Mesenchymal stem cell (in vitro differentiated cells and primary cell): ENCODE data around the gene MEF2D.

Experiments
- DNase-seq: peaks from one replicate; pipeline ENCODE4 v3.0.0-alpha.2; 2013
- H2AFZ ChIP-seq: one replicate; pipeline ENCODE4 v1.6.1; 2013; ENCODE audit warnings: low read depth, mild to moderate bottlenecking, control low read depth, inconsistent platforms, low read length, moderate library complexity
- H2AK5ac ChIP-seq: 2 replicates; pipeline ENCODE4 v1.6.1; 2013; ENCODE audit warnings: low read length, moderate library complexity, mild to moderate bottlenecking, inconsistent platforms; ENCODE audit not compliant: severe bottlenecking
- H2BK120ac ChIP-seq: one replicate; pipeline ENCODE4 v1.6.1; 2013; ENCODE audit warnings: low read depth, mild to moderate bottlenecking, inconsistent platforms, low read length, moderate library complexity
- H2BK12ac ChIP-seq, 2 experiments: one replicate each; pipeline ENCODE4 v1.6.1; 2013; ENCODE audit warnings: inconsistent platforms in 2 of 2, low read length in 2 of 2, mild to moderate bottlenecking in 2 of 2, moderate library complexity in 2 of 2, control low read depth in 1 of 2
- H2BK15ac ChIP-seq: one replicate; pipeline ENCODE4 v1.6.1; 2013; ENCODE audit warnings: mild to moderate bottlenecking, low read depth, inconsistent platforms; ENCODE audit not compliant: poor library complexity, severe bottlenecking
- H2BK5ac ChIP-seq: 2 replicates; pipeline ENCODE4 v1.6.1; 2013; ENCODE audit warnings: low read depth, mild to moderate bottlenecking, low read length, control low read depth, inconsistent platforms; ENCODE audit not compliant: poor library complexity, severe bottlenecking
- H3K14ac ChIP-seq, 2 experiments: one replicate each; pipeline ENCODE4 v1.6.1; 2013; ENCODE audit warnings: inconsistent platforms in 2 of 2, low read length in 2 of 2, control low read depth in 1 of 2, mild to moderate bottlenecking in 1 of 2, moderate library complexity in 1 of 2
- H3K18ac ChIP-seq, 2 experiments: one replicate each; pipeline ENCODE4 v1.6.1; 2013; ENCODE audit warnings: inconsistent platforms in 2 of 2, low read length in 2 of 2, control low read depth in 1 of 2, low read depth in 1 of 2, mild to moderate bottlenecking in 1 of 2
- H3K23ac ChIP-seq, 2 experiments: one replicate each; pipeline ENCODE4 v1.6.1; 2013; ENCODE audit warnings: inconsistent platforms in 2 of 2, low read length in 2 of 2, mild to moderate bottlenecking in 2 of 2, moderate library complexity in 2 of 2, control low read depth in 1 of 2
- H3K27ac ChIP-seq: 2 replicates; pipeline ENCODE4 v1.5.1; 2013; ENCODE audit warnings: mild to moderate bottlenecking, moderate library complexity, low read length, control low read depth, inconsistent platforms; ENCODE audit not compliant: poor library complexity, severe bottlenecking
- H3K27me3 ChIP-seq, 2 experiments: 2 replicates each; pipeline versions ENCODE4 v1.6.1 to v1.7.0; 2013; ENCODE audit warnings: low read length in 2 of 2, mild to moderate bottlenecking in 2 of 2, moderate library complexity in 2 of 2, control low read depth in 1 of 2, inconsistent platforms in 1 of 2; ENCODE audit not compliant: control insufficient read depth in 1 of 2, insufficient read depth in 1 of 2
- H3K36me3 ChIP-seq, 2 experiments: 2 replicates each; pipeline versions ENCODE4 v1.6.1 to v1.7.0; 2013; ENCODE audit warnings: low read length in 2 of 2, control low read depth in 1 of 2, inconsistent platforms in 1 of 2, low read depth in 1 of 2, mild to moderate bottlenecking in 1 of 2; ENCODE audit not compliant: insufficient read depth in 2 of 2, control insufficient read depth in 1 of 2
- H3K4ac ChIP-seq, 2 experiments: one replicate each; pipeline ENCODE4 v1.6.1; 2013; ENCODE audit warnings: inconsistent platforms in 2 of 2, low read length in 2 of 2, mild to moderate bottlenecking in 2 of 2, moderate library complexity in 2 of 2, control low read depth in 1 of 2, low read depth in 1 of 2
- H3K4me1 ChIP-seq: 2 replicates; pipeline ENCODE4 v1.6.1; 2013; ENCODE audit warnings: low read depth, low read length, control low read depth; ENCODE audit not compliant: control insufficient read depth, insufficient read depth
- H3K4me2 ChIP-seq: 2 replicates; pipeline ENCODE4 v1.6.1; 2013; ENCODE audit warnings: low read length, mild to moderate bottlenecking, inconsistent platforms; ENCODE audit not compliant: poor library complexity, severe bottlenecking
- H3K4me3 ChIP-seq, 2 experiments: 2 replicates each; pipeline versions ENCODE4 v1.5.1 to v1.7.0; 2013; ENCODE audit warnings: low read length in 2 of 2, mild to moderate bottlenecking in 2 of 2, control low read depth in 1 of 2, low read depth in 1 of 2; ENCODE audit not compliant: insufficient read depth in 1 of 2
- H3K79me1 ChIP-seq: replicated peaks from 2 replicates; pipeline ENCODE4 v1.6.1; 2013; ENCODE audit warnings: mild to moderate bottlenecking, control low read depth, low read length, inconsistent platforms; ENCODE audit not compliant: poor library complexity, severe bottlenecking
- H3K9ac ChIP-seq: 2 replicates; pipeline ENCODE4 v1.7.0; 2013; ENCODE audit warnings: mild to moderate bottlenecking, low read length, moderate library complexity
- H3K9me3 ChIP-seq: 2 replicates; pipeline ENCODE4 v1.7.0; 2013; ENCODE audit warnings: mild to moderate bottlenecking, low read length; ENCODE audit not compliant: control insufficient read depth
- H4K8ac ChIP-seq: one replicate; pipeline ENCODE4 v1.6.1; 2013; ENCODE audit warnings: inconsistent platforms, mild to moderate bottlenecking, low read length, moderate library complexity
- H4K91ac ChIP-seq: one replicate; pipeline ENCODE4 v1.6.1; 2013; ENCODE audit warnings: mild to moderate bottlenecking, low read length, inconsistent platforms
- WGBS: methylation state at CpG from one replicate; pipeline ENCODE4 v1.1.7; 2013; ENCODE audit warnings: mixed read lengths; 5-methylcytosine and 5-hydroxymethylcytosine counted together

MEF2D gene

GRCh38 chr1:156537027-156537426 lies 36.5 kb upstream of the MEF2D start:
- Histone ChIP-seq H3K23ac (no peak overlapping the region), H3K14ac (no peak overlapping the region), H2AFZ (no peak overlapping the region), H2BK120ac (no peak overlapping the region), H4K91ac (no peak overlapping the region), H3K27me3 (no peaks in the 10 kb centered on the region), H4K8ac (no peak overlapping the region), H2BK15ac (no peak overlapping the region), H3K9ac (no peak overlapping the region), H3K36me3 (peaks cover 23 to 41% of the 10 kb centered on the region in 2 experiments), H2BK12ac (no peak overlapping the region), H3K4me3 (no peak overlapping the region), H2BK5ac (no peak overlapping the region), H3K79me1 (no peaks in the 10 kb centered on the region), H3K4me2 (no peak overlapping the region), H2AK5ac (no peak overlapping the region), H3K4me1 (peaks cover 2% of the 10 kb centered on the region), H3K4ac (no peak overlapping the region), H3K27ac (no peak overlapping the region), H3K9me3 (no peaks in the 10 kb centered on the region), H3K18ac (no peak overlapping the region)
- 100% methylated on average over 9 of the region's 9 CpGs for WGBS
- no peak for DNase-seq

GRCh38 chr1:156534424-156535060 lies 34.0 kb upstream of the MEF2D start:
- no peak overlapping the region for H2BK5ac ChIP-seq
- no peak overlapping the region for H3K4me3 ChIP-seq
- H3K4me1 ChIP-seq, result no peaks in the 10 kb centered on the region
- no peak overlapping the region for H3K4ac ChIP-seq
- no peaks in the 10 kb centered on the region for H3K27me3 ChIP-seq
- H2AK5ac ChIP-seq, result no peak overlapping the region
- no peaks in the 10 kb centered on the region for H3K9me3 ChIP-seq
- H4K8ac ChIP-seq, result no peak overlapping the region
- H3K9ac ChIP-seq, result no peak overlapping the region
- no peak overlapping the region for H4K91ac ChIP-seq
- no peak overlapping the region for H2BK120ac ChIP-seq
- no peak for DNase-seq
- no peak overlapping the region for H2AFZ ChIP-seq
- no peaks in the 10 kb centered on the region for H3K79me1 ChIP-seq
- H2BK12ac ChIP-seq, result no peak overlapping the region
- H3K36me3 ChIP-seq, result peaks cover 31 to 45% of the 10 kb centered on the region in 2 experiments
- H3K4me2 ChIP-seq, result no peak overlapping the region
- 98% methylated on average over 12 of the region's 12 CpGs for WGBS
- no peak overlapping the region for H2BK15ac ChIP-seq
- H3K18ac ChIP-seq, result no peak overlapping the region
- no peak overlapping the region for H3K14ac ChIP-seq
- H3K27ac ChIP-seq, result no peak overlapping the region
- no peak overlapping the region for H3K23ac ChIP-seq

- no peaks in the 10 kb centered on the region for H3K9me3 ChIP-seq
- H2BK120ac ChIP-seq, result no peak overlapping the region
- H3K14ac ChIP-seq, result no peak overlapping the region
- H3K27me3 ChIP-seq, result no peaks in the 10 kb centered on the region
- H3K4me3 ChIP-seq, result no peak overlapping the region
- no peak overlapping the region for H3K9ac ChIP-seq
- no peak overlapping the region for H4K91ac ChIP-seq
- no peak overlapping the region for H2BK12ac ChIP-seq
- no peaks in the 10 kb centered on the region for H3K4me1 ChIP-seq
- no peak for DNase-seq
- no peak overlapping the region for H4K8ac ChIP-seq
- no peak overlapping the region for H2BK5ac ChIP-seq
- WGBS, result 97% methylated on average over 11 of the region's 11 CpGs
- no peak overlapping the region for H3K4me2 ChIP-seq
- H3K23ac ChIP-seq, result no peak overlapping the region
- H3K18ac ChIP-seq, result no peak overlapping the region
- H2AK5ac ChIP-seq, result no peak overlapping the region
- no peak overlapping the region for H3K4ac ChIP-seq
- H3K79me1 ChIP-seq, result no peaks in the 10 kb centered on the region
- no peak overlapping the region for H3K27ac ChIP-seq
- H3K36me3 ChIP-seq, result peaks cover 24 to 48% of the 10 kb centered on the region in 2 experiments
- no peak overlapping the region for H2BK15ac ChIP-seq
- H2AFZ ChIP-seq, result no peak overlapping the region
Observed at GRCh38 chr1:156533568-156534220, 33.1 kb upstream of the MEF2D start.

- Histone ChIP-seq H3K4ac (no peak overlapping the region), H2AFZ (no peak overlapping the region), H3K18ac (no peak overlapping the region), H3K36me3 (peaks cover 21 to 54% of the 10 kb centered on the region in 2 experiments), H3K23ac (no peak overlapping the region), H3K4me1 (no peaks in the 10 kb centered on the region), H2BK12ac (no peak overlapping the region), H3K4me2 (no peak overlapping the region), H4K91ac (no peak overlapping the region), H4K8ac (no peak overlapping the region), H3K4me3 (no peak overlapping the region), H2BK120ac (no peak overlapping the region), H2AK5ac (no peak overlapping the region), H2BK5ac (no peak overlapping the region), H3K27ac (no peak overlapping the region), H3K27me3 (no peaks in the 10 kb centered on the region), H3K9me3 (no peaks in the 10 kb centered on the region), H2BK15ac (no peak overlapping the region), H3K14ac (no peak overlapping the region), H3K79me1 (no peaks in the 10 kb centered on the region), H3K9ac (no peak overlapping the region)
- DNase-seq, result no peak
- WGBS, result 100% methylated on average over 2 of the region's 4 CpGs
Observed at GRCh38 chr1:156532374-156532773, 31.8 kb upstream of the MEF2D start.
